ENCODE results near the gene RBM26.

- no peak for TF ChIP-seq CTCF (IDR thresholded peaks at IDR 0.05)
- no peak for TF ChIP-seq POLR2A (IDR thresholded peaks at IDR 0.05)
- no peak for TF ChIP-seq EP300 (IDR thresholded peaks at IDR 0.05)
- no peak for TF ChIP-seq POLR2AphosphoS5 (IDR thresholded peaks at IDR 0.05)
Observed at GRCh38 chr13:79297128-79297527, 108.9 kb downstream of the RBM26 start.
